IPS-20b (cell line): ENCODE results near the gene STIMATE.

Experiments used
- H3K27ac ChIP-seq: one replicate; pipeline ENCODE4 v1.5.1; 2013; ENCODE audit warnings: low read length
- H3K27me3 ChIP-seq: 2 replicates; pipeline ENCODE4 v1.6.1; 2013; ENCODE audit warnings: mild to moderate bottlenecking, low read length, inconsistent platforms; ENCODE audit not compliant: insufficient read depth
- H3K36me3 ChIP-seq: 2 replicates; pipeline ENCODE4 v1.6.1; 2013; ENCODE audit warnings: low read depth, mild to moderate bottlenecking, inconsistent platforms, low read length, moderate library complexity; ENCODE audit not compliant: insufficient read depth
- H3K4me1 ChIP-seq: 2 replicates; pipeline ENCODE4 v1.6.1; 2013; ENCODE audit warnings: mild to moderate bottlenecking, control low read depth, inconsistent platforms, low read length, moderate library complexity; ENCODE audit not compliant: insufficient read depth
- H3K4me3 ChIP-seq: 2 replicates; pipeline ENCODE4 v1.5.1; 2013; ENCODE audit warnings: mild to moderate bottlenecking, low read length, inconsistent platforms
- H3K9ac ChIP-seq: 2 replicates; pipeline ENCODE4 v1.6.1; 2013; ENCODE audit warnings: low read depth, mild to moderate bottlenecking, inconsistent platforms, low read length, moderate library complexity
- H3K9me3 ChIP-seq: 2 replicates; pipeline ENCODE4 v1.6.1; 2013; ENCODE audit warnings: mild to moderate bottlenecking, low read depth, low read length, inconsistent platforms; ENCODE audit not compliant: insufficient read depth

Gene STIMATE

DNA sequence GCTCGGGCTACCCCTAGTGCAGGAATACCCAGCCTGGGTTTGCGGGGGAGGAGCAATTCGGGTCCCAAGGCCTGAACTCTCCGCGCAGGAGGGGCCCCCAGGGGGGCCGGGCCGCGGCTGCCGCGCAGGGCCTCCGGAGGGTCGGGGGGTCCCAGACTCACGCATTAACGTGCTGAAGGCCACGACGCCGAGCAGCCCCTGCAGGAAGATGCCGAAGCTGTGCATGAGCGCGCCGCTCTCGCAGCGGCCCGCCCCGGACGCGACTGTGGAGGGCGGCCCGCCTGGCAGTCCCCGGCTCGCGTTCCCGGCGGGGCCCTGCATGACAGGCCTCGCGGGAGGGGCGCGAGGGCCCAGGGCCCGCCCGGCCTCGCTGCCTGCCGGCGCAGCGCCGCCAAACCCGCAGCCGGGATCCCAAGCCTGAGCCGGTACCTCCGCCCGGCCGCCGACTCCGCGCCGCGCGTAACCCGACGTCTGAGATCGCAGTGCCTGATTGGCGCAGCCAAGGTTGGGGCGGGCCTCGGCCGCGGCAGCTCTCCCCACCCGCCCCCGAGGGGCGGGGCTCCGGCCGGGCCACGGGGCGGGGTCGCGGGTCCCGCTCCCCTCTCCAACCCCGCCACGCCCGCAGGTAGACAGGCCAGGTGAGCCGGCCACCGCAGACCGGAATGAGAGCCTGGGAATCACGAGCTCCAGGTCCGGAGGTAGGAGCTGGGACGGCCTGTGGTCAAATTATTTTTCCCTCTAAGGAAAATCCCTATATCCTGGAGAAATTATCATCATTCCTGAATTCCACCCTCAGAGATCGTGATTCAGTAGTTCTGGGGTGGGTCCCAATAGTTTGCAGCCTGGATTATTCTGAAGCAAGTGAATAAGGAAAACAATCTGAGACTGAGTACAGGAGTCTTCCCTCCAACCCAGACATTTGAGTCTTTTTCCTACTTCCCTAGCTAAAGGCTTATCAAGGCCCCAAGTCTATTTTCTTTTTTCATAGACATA, at the start of gene STIMATE:
Gene STIMATE (minus strand): TSS at position 419 of the 993 bp plus-strand sequence. CDS start 98 bp downstream, at position 321.
- H3K4me1 ChIP-seq = peaks cover 7% of the 10 kb centered on the region; the same call in 1 of the 2 replicates
- H3K27me3 ChIP-seq = no peaks in the 10 kb centered on the region
- no peaks in the 10 kb centered on the region for H3K9me3 ChIP-seq
- no peaks in the 10 kb centered on the region for H3K36me3 ChIP-seq
- H3K9ac ChIP-seq = peak within 1 kb of the TSS; percentile 73; the same call in 1 of the 2 replicates
- no peak within 1 kb of the TSS for H3K27ac ChIP-seq
- peak within 1 kb of the TSS; percentile 97 for H3K4me3 ChIP-seq

DNA sequence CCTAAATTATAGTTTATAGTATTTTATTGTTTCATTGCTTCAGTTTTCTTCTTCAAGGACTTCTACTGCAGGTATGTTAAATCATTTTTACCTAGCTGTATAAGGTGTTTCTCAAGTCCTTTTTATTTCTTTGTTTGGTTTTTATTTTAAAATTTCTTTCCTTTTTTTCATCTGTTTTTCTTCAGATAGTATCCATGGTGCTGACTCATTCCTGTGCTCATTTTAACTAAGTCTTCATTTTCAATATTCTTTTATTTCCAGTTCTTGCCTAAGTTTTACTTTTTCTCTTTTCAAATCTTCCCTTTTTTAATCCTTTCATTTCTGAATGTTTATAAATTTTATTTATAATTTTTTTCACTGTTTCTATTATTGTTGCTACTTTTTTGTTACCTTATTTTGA, 42.3 kb upstream of the STIMATE start:
- Histone ChIP-seq H3K4me1 (no peaks in the 10 kb centered on the region), H3K9ac (no peak overlapping the region), H3K9me3 (no peaks in the 10 kb centered on the region), H3K27me3 (no peaks in the 10 kb centered on the region), H3K27ac (no peak overlapping the region), H3K4me3 (no peak overlapping the region), H3K36me3 (0 out of 2 replicates have a peak, but pooled peaks cover 5% of the 10 kb centered on the region)

DNA sequence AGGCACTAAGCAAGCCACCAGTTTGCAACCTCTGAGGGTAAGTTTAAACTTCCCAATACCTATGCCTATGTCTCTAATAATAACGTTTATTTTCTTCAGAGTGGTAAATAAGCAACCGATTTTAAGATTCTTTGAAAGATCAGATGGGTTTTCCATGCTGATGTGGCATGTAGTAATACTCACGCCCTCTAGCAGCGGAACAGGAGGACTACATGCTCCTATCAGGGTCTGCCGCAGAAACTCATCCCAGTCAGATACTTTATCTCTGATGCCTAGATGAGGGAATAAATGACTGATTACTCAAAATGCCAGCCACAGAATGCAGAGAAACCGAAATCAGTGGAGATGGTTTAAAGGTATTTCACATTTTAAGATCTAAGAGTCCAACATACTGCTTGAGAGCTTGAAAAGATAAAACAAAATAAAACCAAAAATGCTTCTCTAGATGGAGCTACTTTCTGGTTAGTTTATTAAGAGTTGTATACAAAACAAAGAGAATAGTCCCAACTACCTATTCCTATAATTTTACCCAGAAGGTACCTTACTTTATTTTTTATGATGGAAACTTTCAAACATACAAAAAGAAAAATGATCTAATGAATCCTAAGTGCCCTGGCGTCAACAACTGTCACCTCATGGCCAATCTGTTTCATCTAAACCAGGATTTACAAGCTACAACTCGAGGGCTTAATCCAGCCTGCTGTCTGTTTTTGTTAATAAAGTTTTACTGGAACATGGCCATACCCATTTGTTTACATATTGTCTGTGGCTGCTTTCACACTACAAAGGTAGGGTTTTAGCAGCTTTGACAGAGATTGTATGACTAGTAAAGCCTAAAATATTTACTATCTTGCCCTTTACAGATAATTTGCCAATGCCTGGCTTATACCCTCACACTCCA, 37.5 kb upstream of the STIMATE start:
- no peaks in the 10 kb centered on the region for H3K4me1 ChIP-seq
- peaks cover 4% of the 10 kb centered on the region; the same call in 1 of the 2 replicates for H3K36me3 ChIP-seq
- H3K27ac ChIP-seq = no peak overlapping the region
- no peaks in the 10 kb centered on the region for H3K9me3 ChIP-seq
- H3K27me3 ChIP-seq = no peaks in the 10 kb centered on the region
- H3K4me3 ChIP-seq = no peak overlapping the region
- H3K9ac ChIP-seq = no peak overlapping the region

DNA sequence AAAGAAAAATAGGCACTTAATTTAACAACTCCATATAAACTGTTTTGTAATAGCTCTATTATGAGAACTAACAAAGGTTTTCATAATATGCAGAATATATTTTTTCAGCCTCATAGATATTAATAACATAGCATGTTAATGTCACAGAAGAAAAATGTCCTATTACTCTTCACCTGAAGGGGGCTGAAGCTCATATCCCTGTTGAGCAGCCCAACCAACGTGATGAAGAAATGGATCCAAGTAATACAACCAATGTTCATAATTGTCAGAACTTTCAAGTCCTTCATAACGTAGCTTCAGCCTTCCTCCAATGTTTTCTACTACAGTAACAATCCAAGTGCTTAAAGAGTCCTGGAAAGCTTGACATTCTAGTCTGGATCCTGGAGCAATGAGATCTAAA, 34.5 kb upstream of the STIMATE start:
- no peaks in the 10 kb centered on the region for H3K27me3 ChIP-seq
- no peak overlapping the region for H3K9ac ChIP-seq
- peaks cover 7% of the 10 kb centered on the region for H3K36me3 ChIP-seq
- H3K4me3 ChIP-seq = no peak overlapping the region
- H3K9me3 ChIP-seq = no peaks in the 10 kb centered on the region
- no peaks in the 10 kb centered on the region for H3K4me1 ChIP-seq
- H3K27ac ChIP-seq = no peak overlapping the region

DNA sequence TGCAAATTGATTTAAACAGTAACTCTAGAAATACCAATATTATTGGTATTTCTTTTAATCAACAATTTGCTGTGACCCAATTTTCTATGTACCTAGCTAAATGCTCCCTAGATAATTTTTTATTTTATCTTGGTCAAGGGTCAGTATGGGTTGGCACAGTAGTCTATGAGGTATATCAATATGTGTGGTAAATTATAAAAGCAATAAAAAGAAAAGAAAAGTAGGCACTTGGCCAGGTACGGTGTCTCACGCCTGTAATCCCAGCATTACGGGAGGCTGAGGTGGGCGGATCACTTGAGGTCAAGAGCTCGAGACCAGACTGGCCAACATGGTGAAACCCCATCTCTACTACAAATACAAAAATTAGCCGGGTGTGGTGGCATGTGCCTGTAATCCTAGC, 34.0 kb upstream of the STIMATE start:
- H3K27ac ChIP-seq = no peak overlapping the region
- H3K9ac ChIP-seq = no peak overlapping the region
- H3K9me3 ChIP-seq = no peaks in the 10 kb centered on the region
- no peak overlapping the region for H3K4me3 ChIP-seq
- no peaks in the 10 kb centered on the region for H3K4me1 ChIP-seq
- H3K36me3 ChIP-seq = peaks cover 8% of the 10 kb centered on the region
- H3K27me3 ChIP-seq = no peaks in the 10 kb centered on the region

DNA sequence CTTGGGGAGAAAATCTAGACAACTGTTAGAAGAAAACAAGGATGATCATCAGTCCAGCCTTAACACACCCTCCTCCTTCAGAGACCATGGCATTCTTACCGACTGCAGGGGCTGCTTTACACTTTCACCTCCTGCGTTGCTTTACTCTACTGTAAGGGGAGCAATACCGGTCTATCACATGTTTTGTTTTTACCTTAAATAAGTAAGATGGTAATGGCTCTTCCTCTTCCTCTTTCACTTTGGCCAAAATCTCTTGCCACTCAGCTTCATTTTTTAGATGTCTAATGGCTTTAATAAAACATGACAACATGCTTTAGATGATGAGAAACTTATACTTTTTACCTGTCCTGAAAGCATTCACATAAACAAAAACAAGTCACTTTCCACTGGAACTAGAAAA, 33.4 kb upstream of the STIMATE start:
- H3K4me1 ChIP-seq = no peaks in the 10 kb centered on the region
- H3K4me3 ChIP-seq = no peak overlapping the region
- H3K9me3 ChIP-seq = no peaks in the 10 kb centered on the region
- peaks cover 12% of the 10 kb centered on the region for H3K36me3 ChIP-seq
- no peak overlapping the region for H3K9ac ChIP-seq
- no peak overlapping the region for H3K27ac ChIP-seq
- H3K27me3 ChIP-seq = no peaks in the 10 kb centered on the region

DNA sequence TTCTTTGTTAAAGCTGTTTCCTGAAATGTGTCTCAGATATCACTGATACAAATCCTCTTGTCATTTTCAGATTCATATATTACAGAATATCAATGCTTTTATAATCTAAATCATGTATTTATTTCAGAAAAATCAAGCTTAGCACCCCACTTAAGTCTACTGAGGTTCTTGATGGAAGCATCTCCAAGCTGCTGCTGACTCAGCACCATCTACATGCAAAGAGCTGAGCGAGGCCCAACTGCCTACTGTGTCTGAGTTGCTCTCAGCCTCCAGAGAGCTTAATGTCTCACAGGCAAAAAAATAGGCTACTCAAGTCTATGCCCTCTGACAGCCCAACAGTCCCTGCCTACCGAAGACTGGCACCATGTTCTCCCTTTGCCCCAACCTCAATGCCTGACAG, 29.2 kb upstream of the STIMATE start:
- H3K36me3 ChIP-seq = peaks cover 28% of the 10 kb centered on the region
- no peaks in the 10 kb centered on the region for H3K27me3 ChIP-seq
- H3K4me3 ChIP-seq = no peak overlapping the region
- H3K9me3 ChIP-seq = no peaks in the 10 kb centered on the region
- no peak overlapping the region for H3K27ac ChIP-seq
- no peaks in the 10 kb centered on the region for H3K4me1 ChIP-seq
- H3K9ac ChIP-seq = no peak overlapping the region

DNA sequence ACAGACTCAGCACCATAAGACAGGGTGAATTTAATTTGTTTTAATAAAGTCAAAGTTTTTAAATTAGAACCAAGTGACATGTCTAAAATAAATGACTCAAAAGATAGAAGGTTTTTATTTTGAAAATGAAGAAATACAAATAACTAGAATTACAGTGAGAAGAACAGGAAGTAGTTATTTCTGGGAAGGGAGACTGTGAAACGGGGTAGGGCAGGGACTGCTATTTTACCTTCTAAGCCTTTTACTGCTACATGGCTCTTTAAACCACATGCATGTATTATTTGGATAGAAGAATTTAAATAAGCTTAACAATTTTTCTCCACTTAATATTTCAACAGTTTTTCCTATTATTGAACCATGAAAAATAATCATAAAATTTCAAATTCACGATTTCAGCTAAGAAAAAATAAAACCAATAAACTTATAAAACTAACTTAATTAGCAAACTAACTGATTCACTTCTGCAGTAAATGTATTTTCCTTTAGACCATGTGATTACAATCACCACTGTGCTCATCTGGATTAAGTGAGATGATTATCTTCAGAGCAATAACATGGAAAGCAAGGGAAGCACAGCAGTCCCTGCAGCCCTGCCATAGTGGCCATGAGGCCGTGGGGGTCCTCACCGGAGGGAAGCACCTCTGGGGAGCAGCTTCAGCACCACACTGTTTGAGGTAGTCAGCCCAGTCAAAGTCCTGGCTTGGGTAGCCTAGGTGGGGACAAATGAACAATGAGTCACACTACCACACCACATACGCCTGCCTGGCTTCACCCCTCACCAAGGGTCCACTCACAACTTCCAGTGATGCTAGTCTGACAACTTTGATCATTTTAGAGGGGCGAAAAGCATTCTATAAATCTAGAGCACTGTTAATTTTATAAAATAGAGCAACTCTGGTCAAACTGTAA, 28.3 kb upstream of the STIMATE start:
- no peaks in the 10 kb centered on the region for H3K4me1 ChIP-seq
- H3K27me3 ChIP-seq = no peaks in the 10 kb centered on the region
- peaks cover 37% of the 10 kb centered on the region for H3K36me3 ChIP-seq
- no peak overlapping the region for H3K9ac ChIP-seq
- H3K27ac ChIP-seq = no peak overlapping the region
- H3K9me3 ChIP-seq = no peaks in the 10 kb centered on the region
- no peak overlapping the region for H3K4me3 ChIP-seq

DNA sequence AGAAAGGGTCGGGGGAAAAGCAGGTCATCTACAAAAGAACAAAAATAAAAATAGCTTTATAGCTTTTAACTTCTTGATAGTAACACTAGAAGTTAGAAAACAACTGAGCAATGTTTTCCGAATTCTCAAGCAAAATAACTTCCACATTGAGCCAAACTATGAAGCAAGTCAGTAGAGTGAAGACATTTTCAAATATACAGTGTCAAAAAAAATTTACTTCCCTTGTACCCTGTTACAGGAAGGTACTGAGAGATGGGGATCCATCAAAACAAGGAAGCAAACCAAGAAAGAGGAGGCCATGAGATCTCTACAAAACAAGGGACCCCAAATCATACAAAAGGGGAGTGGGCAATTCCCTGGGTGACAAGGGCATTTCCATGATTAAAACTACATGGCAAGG, 26.6 kb upstream of the STIMATE start:
- Histone ChIP-seq H3K9me3 (no peaks in the 10 kb centered on the region), H3K4me3 (no peak overlapping the region), H3K27me3 (no peaks in the 10 kb centered on the region), H3K9ac (no peak overlapping the region), H3K4me1 (no peaks in the 10 kb centered on the region), H3K27ac (no peak overlapping the region), H3K36me3 (peaks cover 48% of the 10 kb centered on the region)

DNA sequence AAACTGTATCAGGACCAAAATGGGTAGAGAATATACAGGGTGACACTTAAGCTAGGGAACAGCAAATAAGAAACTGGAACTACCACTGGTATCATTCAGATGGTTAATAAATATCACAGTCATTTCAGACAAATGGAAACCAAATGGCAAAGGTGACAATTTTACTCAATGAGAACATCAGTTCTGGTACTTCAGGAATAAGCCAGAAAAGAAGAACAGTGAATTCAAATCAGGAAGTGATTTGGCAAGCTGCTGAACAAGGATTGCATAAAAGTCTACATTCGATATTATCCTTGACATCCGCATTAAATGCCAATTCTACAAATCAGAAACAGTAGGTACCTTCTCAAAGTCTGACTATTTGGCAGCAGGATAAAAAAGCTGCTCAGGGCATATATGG, 23.5 kb upstream of the STIMATE start:
- Histone ChIP-seq H3K9ac (no peak overlapping the region), H3K36me3 (peaks cover 55% of the 10 kb centered on the region), H3K27me3 (no peaks in the 10 kb centered on the region), H3K27ac (no peak overlapping the region), H3K4me1 (no peaks in the 10 kb centered on the region), H3K4me3 (no peak overlapping the region), H3K9me3 (no peaks in the 10 kb centered on the region)

DNA sequence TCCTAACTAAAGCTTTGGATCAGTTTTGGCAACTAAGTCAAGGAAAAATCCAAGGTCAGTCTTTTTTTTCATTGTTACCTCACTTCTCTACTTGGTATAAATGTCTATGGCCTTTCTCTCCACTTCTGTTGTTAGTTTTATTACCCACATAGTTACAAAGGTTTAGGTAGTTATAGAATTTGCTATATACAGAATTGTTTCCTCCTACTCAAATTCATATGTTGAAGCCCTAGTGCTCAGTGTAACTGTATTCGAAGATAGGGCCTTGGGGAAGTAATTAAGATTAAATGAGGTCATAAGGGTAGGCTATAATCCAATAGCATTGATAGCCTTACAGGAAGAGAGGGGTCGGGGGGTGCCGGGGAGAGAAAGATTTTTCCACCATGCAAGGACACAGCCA, 19.7 kb upstream of the STIMATE start:
- H3K9me3 ChIP-seq = no peaks in the 10 kb centered on the region
- H3K27me3 ChIP-seq = no peaks in the 10 kb centered on the region
- no peaks in the 10 kb centered on the region for H3K4me1 ChIP-seq
- no peak overlapping the region for H3K4me3 ChIP-seq
- peaks cover 64% of the 10 kb centered on the region for H3K36me3 ChIP-seq
- H3K27ac ChIP-seq = no peak overlapping the region
- H3K9ac ChIP-seq = no peak overlapping the region
